ENCODE measurements around the gene PCDHGA1.
"Not testable (repeated sequence)": the region's sequence is repeated elsewhere in the genome, so short reads cannot be mapped to it uniquely, and the experiment has no call there.

Gene PCDHGA1

DNA sequence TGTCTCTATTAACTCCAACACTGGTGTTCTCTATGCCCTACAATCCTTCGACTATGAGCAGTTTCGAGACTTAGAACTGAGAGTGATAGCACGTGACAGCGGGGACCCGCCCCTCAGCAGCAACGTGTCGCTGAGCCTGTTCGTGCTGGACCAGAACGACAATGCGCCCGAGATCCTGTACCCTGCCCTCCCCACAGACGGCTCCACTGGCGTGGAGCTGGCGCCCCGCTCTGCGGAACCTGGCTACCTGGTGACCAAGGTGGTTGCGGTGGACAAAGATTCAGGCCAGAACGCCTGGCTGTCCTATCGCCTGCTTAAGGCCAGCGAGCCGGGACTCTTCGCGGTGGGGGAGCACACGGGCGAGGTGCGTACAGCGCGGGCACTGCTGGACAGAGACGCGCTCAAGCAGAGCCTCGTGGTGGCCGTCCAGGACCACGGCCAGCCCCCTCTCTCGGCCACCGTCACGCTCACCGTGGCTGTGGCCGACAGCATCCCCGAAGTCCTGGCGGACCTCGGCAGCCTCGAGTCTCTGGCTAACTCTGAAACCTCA is 92.5 kb downstream of the PCDHGA1 start:
- Histone ChIP-seq H3K4me3 (ENCODE audit: low read length) (no peak overlapping the region), H3K9me3 (ENCODE audit: control insufficient read depth, low read length) (peaks cover 52% of the 10 kb centered on the region)

DNA sequence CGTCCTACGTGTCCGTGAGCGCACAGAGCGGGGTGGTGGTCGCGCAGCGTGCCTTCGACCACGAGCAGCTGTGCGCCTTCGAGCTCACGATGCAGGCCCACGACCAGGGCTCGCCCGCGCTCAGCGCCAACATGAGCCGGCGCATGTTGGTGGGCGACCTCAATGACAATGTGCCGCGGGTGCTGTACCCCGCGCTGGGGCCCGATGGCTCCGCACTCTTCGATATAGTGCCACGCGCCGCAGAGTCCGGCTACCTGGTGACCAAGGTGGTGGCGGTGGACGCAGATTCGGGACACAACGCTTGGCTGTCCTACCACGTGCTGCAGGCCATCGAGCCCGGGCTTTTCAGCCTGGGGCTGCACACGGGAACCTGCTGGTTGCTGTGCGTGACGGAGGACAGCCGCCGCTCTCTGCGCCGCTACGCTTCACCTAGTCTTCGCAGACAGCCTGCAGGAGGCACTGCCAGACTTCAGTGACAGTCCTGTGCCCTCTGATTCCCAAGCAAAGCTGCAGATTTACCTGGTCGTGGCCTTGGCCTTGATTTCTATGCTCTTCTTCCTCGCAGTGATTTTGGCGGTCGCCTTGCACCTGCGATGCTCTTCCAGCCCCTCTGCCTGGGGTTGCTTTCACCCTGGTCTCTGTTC is 97.6 kb downstream of the PCDHGA1 start:
- Histone ChIP-seq H3K4me3 (ENCODE audit: low read length) (peak overlapping the region; percentile 7), H3K4me1 (ENCODE audit: control insufficient read depth, insufficient read depth, low read length) (no peaks in the 10 kb centered on the region), H3K9me3 (ENCODE audit: control insufficient read depth, low read length) (peaks cover 38% of the 10 kb centered on the region), H3K9ac (ENCODE audit: low read length) (no peak overlapping the region), H3K36me3 (ENCODE audit: control insufficient read depth, insufficient read depth, low read length) (no peaks in the 10 kb centered on the region), H3K27me3 (ENCODE audit: control insufficient read depth, insufficient read depth, low read length) (peaks cover 21% of the 10 kb centered on the region)

More for the DNA sequence above, 92.5 kb downstream of the PCDHGA1 start:
- H3K9ac ChIP-seq (ENCODE audit: low read length), result no peak overlapping the region
- H3K4me1 ChIP-seq (ENCODE audit: control insufficient read depth, insufficient read depth, low read length), result no peaks in the 10 kb centered on the region
- no peaks in the 10 kb centered on the region for H3K36me3 ChIP-seq (ENCODE audit: control insufficient read depth, insufficient read depth, low read length)
- peaks cover 13% of the 10 kb centered on the region for H3K27me3 ChIP-seq (ENCODE audit: control insufficient read depth, insufficient read depth, low read length)

DNA sequence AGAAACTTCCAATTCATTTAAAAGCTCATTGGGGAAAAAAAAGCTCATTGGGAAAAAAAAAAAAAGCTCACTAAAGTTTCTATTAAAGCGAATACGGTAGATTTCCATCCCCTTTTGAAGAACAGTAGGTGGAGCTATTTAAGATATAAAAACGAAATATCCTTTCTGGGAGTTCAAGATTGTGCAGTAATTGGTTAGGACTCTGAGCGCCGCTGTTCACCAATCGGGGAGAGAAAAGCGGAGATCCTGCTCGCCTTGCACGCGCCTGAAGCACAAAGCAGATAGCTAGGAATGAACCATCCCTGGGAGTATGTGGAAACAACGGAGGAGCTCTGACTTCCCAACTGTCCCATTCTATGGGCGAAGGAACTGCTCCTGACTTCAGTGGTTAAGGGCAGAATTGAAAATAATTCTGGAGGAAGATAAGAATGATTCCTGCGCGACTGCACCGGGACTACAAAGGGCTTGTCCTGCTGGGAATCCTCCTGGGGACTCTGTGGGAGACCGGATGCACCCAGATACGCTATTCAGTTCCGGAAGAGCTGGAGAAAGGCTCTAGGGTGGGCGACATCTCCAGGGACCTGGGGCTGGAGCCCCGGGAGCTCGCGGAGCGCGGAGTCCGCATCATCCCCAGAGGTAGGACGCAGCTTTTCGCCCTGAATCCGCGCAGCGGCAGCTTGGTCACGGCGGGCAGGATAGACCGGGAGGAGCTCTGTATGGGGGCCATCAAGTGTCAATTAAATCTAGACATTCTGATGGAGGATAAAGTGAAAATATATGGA is 100.2 kb downstream of the PCDHGA1 start, which contains the start of gene PCDHGA12:
Gene PCDHGA12, plus strand, starts transcription at position 176 of the 782 bp plus-strand sequence. Its CDS starts 253 bp downstream, at position 429.
- peaks cover 41% of the 10 kb centered on the region for H3K9me3 ChIP-seq (ENCODE audit: control insufficient read depth, low read length)
- H3K36me3 ChIP-seq (ENCODE audit: control insufficient read depth, insufficient read depth, low read length), result no peaks in the 10 kb centered on the region
- H3K9ac ChIP-seq (ENCODE audit: low read length), result no peak within 1 kb of the TSS
- no peaks in the 10 kb centered on the region for H3K4me1 ChIP-seq (ENCODE audit: control insufficient read depth, insufficient read depth, low read length)
- H3K27me3 ChIP-seq (ENCODE audit: control insufficient read depth, insufficient read depth, low read length), result peaks cover 16% of the 10 kb centered on the region
- peak within 1 kb of the TSS; percentile 38 for H3K4me3 ChIP-seq (ENCODE audit: low read length)

DNA sequence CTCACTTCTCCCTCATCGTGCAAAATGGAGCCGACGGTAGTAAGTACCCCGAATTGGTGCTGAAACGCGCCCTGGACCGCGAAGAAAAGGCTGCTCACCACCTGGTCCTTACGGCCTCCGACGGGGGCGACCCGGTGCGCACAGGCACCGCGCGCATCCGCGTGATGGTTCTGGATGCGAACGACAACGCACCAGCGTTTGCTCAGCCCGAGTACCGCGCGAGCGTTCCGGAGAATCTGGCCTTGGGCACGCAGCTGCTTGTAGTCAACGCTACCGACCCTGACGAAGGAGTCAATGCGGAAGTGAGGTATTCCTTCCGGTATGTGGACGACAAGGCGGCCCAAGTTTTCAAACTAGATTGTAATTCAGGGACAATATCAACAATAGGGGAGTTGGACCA is 101.0 kb downstream of the PCDHGA1 start:
- no peaks in the 10 kb centered on the region for H3K4me1 ChIP-seq (ENCODE audit: control insufficient read depth, insufficient read depth, low read length)
- H3K4me3 ChIP-seq (ENCODE audit: low read length), result peak overlapping the region; percentile 38
- H3K9ac ChIP-seq (ENCODE audit: low read length), result no peak overlapping the region
- H3K36me3 ChIP-seq (ENCODE audit: control insufficient read depth, insufficient read depth, low read length), result no peaks in the 10 kb centered on the region
- peaks cover 16% of the 10 kb centered on the region for H3K27me3 ChIP-seq (ENCODE audit: control insufficient read depth, insufficient read depth, low read length)
- H3K9me3 ChIP-seq (ENCODE audit: control insufficient read depth, low read length), result peaks cover 41% of the 10 kb centered on the region

DNA sequence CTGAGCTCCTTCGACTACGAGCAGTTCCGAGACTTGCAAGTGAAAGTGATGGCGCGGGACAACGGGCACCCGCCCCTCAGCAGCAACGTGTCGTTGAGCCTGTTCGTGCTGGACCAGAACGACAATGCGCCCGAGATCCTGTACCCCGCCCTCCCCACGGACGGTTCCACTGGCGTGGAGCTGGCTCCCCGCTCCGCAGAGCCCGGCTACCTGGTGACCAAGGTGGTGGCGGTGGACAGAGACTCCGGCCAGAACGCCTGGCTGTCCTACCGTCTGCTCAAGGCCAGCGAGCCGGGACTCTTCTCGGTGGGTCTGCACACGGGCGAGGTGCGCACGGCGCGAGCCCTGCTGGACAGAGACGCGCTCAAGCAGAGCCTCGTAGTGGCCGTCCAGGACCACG is 102.0 kb downstream of the PCDHGA1 start:
- Histone ChIP-seq H3K9me3 (ENCODE audit: control insufficient read depth, low read length) (peaks cover 39% of the 10 kb centered on the region), H3K27me3 (ENCODE audit: control insufficient read depth, insufficient read depth, low read length) (peaks cover 16% of the 10 kb centered on the region)
- not testable (repeated sequence) for H3K9ac ChIP-seq (ENCODE audit: low read length); H3K4me1 ChIP-seq (ENCODE audit: control insufficient read depth, insufficient read depth, low read length); H3K4me3 ChIP-seq (ENCODE audit: low read length); H3K36me3 ChIP-seq (ENCODE audit: control insufficient read depth, insufficient read depth, low read length)

DNA sequence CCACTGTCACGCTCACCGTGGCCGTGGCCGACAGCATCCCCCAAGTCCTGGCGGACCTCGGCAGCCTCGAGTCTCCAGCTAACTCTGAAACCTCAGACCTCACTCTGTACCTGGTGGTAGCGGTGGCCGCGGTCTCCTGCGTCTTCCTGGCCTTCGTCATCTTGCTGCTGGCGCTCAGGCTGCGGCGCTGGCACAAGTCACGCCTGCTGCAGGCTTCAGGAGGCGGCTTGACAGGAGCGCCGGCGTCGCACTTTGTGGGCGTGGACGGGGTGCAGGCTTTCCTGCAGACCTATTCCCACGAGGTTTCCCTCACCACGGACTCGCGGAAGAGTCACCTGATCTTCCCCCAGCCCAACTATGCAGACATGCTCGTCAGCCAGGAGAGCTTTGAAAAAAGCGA is 102.4 kb downstream of the PCDHGA1 start:
- H3K9ac ChIP-seq (ENCODE audit: low read length); H3K4me1 ChIP-seq (ENCODE audit: control insufficient read depth, insufficient read depth, low read length); H3K4me3 ChIP-seq (ENCODE audit: low read length); H3K36me3 ChIP-seq (ENCODE audit: control insufficient read depth, insufficient read depth, low read length): not testable (repeated sequence)
- Histone ChIP-seq H3K27me3 (ENCODE audit: control insufficient read depth, insufficient read depth, low read length) (peaks cover 16% of the 10 kb centered on the region), H3K9me3 (ENCODE audit: control insufficient read depth, low read length) (peaks cover 35% of the 10 kb centered on the region)

DNA sequence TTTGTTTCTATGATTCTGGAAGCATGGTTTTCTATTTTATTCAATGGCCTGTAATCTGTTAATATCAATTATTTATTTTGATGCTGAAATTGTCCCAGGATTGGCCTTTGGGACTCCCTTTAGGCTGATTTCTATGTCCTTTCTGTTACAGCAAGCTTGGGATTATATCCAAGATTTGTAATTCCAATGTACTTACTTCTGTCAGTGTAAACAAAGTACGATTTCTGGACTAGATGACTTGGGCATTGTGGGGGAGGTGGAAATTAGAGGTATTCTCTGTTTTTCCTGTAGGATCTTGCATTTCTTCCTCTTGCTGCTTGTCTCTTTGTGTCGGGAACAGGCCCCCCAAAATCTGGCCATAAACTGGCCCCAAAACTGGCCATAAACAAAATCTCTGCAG is 103.7 kb downstream of the PCDHGA1 start:
- Histone ChIP-seq H3K9me3 (ENCODE audit: control insufficient read depth, low read length) (peaks cover 23% of the 10 kb centered on the region), H3K4me3 (ENCODE audit: low read length) (no peak overlapping the region), H3K36me3 (ENCODE audit: control insufficient read depth, insufficient read depth, low read length) (no peaks in the 10 kb centered on the region), H3K27me3 (ENCODE audit: control insufficient read depth, insufficient read depth, low read length) (peaks cover 16% of the 10 kb centered on the region), H3K9ac (ENCODE audit: low read length) (no peak overlapping the region), H3K4me1 (ENCODE audit: control insufficient read depth, insufficient read depth, low read length) (no peaks in the 10 kb centered on the region)

DNA sequence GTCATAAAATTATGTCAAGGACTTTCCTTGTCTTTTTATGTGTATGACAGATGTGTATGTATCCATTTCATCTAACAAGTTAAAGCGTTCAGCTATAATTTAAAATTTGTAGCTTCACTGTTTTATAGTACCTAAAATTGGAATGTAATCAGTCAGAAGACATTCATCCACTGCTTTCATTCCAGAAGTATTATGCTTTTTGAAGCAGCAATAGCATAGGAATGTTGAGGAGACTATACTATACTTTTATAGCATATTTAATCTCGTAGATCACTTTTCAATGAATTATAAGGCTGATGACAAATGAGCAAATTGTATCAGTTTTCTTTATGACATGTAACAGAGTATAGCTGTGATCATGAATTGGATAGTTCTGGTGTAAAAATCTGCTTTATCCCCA is 106.9 kb downstream of the PCDHGA1 start:
- no peak overlapping the region for H3K4me3 ChIP-seq (ENCODE audit: low read length)
- peaks cover 1% of the 10 kb centered on the region for H3K27me3 ChIP-seq (ENCODE audit: control insufficient read depth, insufficient read depth, low read length)
- peaks cover 20% of the 10 kb centered on the region for H3K9me3 ChIP-seq (ENCODE audit: control insufficient read depth, low read length)
- no peak overlapping the region for H3K9ac ChIP-seq (ENCODE audit: low read length)
- no peaks in the 10 kb centered on the region for H3K4me1 ChIP-seq (ENCODE audit: control insufficient read depth, insufficient read depth, low read length)
- H3K36me3 ChIP-seq (ENCODE audit: control insufficient read depth, insufficient read depth, low read length), result no peaks in the 10 kb centered on the region

DNA sequence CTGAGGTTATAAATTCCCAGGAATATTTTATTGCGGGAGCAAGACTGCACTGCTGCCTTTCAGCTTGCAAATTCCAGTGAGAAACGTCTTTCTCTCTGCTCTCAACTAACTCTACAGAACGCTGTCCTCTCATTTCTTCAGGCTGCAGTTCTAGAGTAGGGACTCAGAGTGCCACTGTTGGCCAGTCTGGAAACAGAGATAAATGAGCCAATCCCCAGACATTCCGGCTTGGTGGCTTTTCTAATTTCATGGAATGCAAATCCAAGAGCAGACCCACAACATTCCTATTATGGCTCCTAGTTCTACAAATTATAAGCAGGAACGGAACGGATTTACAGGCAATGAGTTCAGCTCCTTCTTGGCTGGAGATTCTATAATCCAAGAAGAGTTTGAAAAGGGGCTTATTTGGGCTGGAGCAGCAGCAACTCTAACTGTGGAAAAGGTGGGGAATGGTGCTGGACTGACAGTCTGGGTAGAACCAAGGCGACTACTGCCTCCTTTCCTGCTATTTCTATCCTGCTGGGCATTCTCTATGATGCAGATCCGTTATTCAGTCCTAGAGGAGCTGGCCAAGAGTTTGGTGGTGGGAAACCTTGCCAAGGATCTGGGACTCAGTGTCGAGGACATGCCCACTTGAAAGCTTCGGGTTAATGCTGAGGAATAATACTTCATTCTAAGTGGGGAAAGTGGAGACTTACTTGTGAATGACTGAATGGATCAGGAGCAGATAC is 109.3 kb downstream of the PCDHGA1 start:
- H3K4me3 ChIP-seq (ENCODE audit: low read length), result no peak overlapping the region
- H3K36me3 ChIP-seq (ENCODE audit: control insufficient read depth, insufficient read depth, low read length), result no peaks in the 10 kb centered on the region
- H3K9ac ChIP-seq (ENCODE audit: low read length), result no peak overlapping the region
- peaks cover 14% of the 10 kb centered on the region for H3K9me3 ChIP-seq (ENCODE audit: control insufficient read depth, low read length)
- no peaks in the 10 kb centered on the region for H3K27me3 ChIP-seq (ENCODE audit: control insufficient read depth, insufficient read depth, low read length)
- H3K4me1 ChIP-seq (ENCODE audit: control insufficient read depth, insufficient read depth, low read length), result no peaks in the 10 kb centered on the region

DNA sequence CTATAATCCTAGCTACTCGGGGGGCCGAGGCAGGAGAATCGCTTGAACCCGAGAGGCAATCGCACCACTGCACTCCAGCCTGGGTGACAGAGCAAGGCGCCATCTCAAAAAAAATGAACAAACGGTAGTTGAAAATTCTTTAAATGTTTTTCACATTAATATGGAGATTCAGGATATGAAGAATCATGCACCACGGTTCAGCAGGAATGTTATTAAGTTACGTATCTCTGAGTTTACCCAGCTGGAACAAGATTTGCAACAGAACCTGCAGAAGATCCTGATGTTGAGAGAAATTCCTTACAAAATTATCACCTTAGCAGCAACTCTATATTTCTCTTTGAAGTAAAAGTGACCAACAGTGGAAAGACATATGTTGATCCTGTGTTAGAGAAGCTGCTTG is 110.0 kb downstream of the PCDHGA1 start:
- H3K4me1 ChIP-seq (ENCODE audit: control insufficient read depth, insufficient read depth, low read length), result no peaks in the 10 kb centered on the region
- H3K27me3 ChIP-seq (ENCODE audit: control insufficient read depth, insufficient read depth, low read length), result no peaks in the 10 kb centered on the region
- H3K9ac ChIP-seq (ENCODE audit: low read length), result no peak overlapping the region
- no peaks in the 10 kb centered on the region for H3K36me3 ChIP-seq (ENCODE audit: control insufficient read depth, insufficient read depth, low read length)
- H3K4me3 ChIP-seq (ENCODE audit: low read length), result no peak overlapping the region
- peaks cover 14% of the 10 kb centered on the region for H3K9me3 ChIP-seq (ENCODE audit: control insufficient read depth, low read length)

DNA sequence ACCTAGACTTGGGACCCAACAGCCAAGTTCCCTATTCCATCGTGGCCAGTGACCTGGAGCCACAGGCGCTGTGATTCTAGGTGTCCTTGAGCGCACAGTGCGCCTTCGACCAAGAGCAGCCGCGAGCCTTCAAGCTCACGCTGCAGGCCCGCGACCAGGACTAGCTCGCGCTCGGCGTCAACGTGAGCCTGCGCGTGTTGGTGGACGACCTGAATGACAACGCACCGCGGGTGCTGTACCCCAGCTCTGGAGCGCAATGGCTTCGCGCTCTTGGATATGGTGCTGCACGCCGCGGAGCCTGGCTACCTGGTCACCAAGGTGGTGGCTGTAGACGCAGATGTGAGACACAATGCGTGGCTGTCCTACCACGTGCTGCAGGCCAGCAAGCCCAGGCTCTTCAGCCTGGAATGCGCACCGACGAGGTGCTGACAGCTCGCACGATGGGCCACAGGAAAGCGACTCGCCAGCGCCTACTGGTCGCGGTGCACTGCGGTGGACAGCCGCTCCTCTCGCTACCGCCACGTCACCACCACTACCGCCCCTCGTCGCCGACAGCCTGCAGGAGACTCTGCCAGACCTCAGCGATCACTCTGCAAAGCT is 111.4 kb downstream of the PCDHGA1 start:
- peaks cover 14% of the 10 kb centered on the region for H3K9me3 ChIP-seq (ENCODE audit: control insufficient read depth, low read length)
- no peaks in the 10 kb centered on the region for H3K4me1 ChIP-seq (ENCODE audit: control insufficient read depth, insufficient read depth, low read length)
- H3K9ac ChIP-seq (ENCODE audit: low read length), result no peak overlapping the region
- no peaks in the 10 kb centered on the region for H3K27me3 ChIP-seq (ENCODE audit: control insufficient read depth, insufficient read depth, low read length)
- no peaks in the 10 kb centered on the region for H3K36me3 ChIP-seq (ENCODE audit: control insufficient read depth, insufficient read depth, low read length)
- no peak overlapping the region for H3K4me3 ChIP-seq (ENCODE audit: low read length)
